GM19397 (cell line): ENCODE results near the gene SEC16A.

Experiments used
- ATAC-seq: cut with Tn5 transposase; IDR thresholded peaks from one replicate; pipeline ENCODE4 v1.9.1; 2021; ENCODE audit warnings: mild to moderate bottlenecking, moderate library complexity; ENCODE audit not compliant: unreplicated experiment

The SEC16A gene

DNA sequence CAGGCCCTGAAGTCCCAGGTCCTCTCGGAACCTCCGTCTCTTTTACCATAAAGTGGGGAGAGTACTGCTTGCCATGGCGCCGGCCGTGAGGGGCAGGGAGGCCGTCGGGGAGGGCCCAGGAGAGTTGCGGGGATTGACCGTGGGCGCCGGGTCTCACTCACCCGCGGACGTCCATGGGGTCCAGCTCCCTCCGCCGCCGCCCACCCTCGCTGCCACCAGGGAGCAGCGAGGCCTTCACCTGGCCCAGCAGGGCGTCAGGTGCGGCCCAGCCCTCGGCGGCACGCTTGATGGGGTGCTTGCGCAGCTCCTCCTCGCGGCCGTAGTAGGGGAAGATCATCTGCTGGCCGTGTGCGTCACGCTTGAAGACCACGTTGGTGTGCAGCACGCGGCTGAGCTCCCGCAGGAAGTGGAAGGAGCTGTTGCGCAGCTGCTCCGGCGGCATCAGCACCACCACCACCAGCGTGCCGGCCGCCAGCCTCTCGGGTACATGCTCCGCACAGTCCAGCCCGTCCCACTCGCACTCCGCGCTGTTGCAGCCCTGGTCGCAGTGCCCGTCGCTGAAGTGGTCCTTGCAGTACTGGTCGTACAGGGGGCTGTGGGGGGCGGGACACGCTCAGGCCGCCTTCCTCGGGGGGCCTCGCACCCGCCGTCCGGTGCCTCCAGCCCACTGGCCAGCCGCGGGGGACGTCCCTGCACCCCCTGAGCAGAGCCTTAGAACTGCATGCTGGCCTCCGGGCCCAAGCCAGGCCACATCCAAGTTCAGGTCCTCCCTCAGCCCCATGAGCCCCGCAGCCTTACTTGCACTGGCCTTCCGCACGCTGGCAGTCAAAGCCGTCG, 21.9 kb upstream of the SEC16A start:
- no peak for ATAC-seq

DNA sequence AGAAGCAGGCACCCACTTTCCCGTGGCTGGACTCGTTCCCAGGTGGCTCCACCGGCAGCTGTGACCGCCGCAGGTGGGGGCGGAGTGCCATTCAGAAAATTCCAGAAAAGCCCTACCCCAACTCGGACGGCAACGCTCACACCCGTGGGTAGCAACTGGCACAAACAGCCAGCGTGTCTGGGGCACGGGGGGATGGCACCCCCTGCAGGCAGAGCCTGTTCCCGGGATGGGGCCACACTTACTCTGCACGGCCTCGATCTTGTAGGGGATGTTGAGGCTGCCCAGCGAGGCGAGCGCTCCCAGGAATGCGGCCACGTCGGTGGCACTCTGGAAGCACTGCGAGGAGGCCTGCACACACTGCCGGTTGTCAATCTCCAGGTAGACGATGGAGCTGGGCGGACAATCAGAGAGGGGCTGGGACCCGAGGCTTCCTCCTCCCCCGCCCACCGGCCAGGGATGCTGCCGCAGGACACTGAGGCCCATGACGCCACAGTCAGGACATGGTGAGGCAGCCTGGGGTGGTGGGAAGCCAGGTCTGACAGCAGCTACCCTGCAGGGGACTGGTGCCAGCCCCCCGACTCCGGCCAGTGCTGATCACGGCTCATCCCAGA, 20.2 kb upstream of the SEC16A start:
- ATAC-seq = no peak

DNA sequence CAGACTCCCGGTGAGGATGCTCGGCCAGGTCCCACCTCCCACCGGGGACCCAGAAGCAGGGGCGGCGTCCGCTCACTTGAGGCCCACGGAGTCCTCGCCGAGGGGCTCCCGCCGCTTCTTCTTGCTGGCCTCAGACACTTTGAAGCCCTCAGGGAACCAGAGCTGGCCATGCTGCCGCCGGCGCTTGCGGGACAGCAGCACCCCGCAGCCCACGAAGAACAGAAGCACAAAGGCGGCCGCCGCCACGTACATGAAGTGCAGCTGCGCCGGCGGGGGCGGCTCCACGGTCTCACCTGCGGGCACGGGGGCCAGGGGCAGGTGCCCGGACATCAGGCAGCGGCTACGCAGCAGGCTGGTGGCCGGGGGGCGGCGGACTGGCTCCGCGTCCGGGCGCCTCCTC, 19.4 kb upstream of the SEC16A start:
- no peak for ATAC-seq

DNA sequence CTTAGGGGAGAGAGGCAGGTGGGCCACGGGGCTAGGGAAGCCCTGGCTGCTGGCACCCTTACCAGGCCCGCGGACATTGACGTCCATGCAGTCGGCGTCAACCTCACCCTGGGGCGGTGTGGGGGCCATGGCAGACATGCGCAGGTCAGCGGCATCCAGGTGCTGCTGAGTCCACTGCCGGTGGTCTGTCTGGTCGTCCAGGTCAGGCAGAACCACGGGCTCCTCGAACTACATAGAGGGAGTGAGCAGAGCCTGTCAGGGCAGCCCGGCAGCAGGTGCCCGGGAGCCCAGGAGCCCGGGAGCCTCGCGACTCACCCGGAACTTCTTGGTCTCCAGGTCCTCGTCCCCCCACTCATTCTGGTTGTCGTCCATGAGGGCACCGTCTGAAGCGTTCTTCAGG, 18.8 kb upstream of the SEC16A start:
- ATAC-seq = no peak

DNA sequence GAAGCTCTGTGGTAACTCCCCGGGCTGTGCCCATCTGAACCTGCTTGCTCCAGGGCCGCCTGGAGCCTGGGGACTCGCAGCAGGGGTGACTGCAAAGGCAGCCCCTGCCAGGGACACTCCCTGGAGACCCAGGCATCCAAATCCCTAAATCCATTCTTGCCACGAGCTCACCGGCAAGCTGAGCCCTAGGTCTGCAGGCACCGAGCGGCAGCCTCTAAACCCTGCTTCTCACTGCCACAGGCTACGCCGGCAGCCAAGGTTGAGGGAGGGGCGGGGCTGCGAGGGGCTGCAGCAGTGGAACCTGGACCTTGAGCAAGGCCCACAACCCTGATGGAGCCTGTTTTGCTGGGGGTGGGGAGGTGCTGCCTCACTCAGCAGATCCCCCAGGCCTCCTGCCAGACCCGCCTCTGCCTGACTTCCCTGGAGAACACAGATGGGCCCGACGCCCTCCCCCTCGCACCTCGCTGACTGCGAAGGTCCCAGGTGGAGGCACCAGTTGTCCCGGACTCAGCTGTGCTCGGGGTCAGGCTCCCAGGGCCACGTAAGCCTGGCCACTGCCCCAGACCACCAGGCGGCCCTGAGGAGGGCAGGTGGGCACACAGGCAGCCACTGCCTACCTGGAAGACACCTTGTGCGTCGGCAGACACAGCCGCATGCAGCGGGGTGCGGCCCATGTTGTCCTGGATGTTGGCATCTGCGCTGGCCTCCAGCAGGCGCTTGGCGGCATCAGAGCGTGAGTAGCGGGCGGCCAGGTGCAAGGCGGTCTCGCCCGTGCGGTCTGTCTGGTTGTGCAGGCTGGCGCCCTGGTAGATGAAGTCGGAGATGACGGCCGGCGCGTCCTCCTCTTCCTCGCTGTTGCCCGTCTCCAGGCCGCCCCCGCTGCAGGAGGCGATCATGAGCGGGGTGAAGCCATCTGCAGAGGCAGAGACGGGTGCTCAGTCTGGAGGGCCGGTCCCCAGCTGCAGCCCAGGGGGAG, 17.4 kb upstream of the SEC16A start:
- no peak for ATAC-seq

DNA sequence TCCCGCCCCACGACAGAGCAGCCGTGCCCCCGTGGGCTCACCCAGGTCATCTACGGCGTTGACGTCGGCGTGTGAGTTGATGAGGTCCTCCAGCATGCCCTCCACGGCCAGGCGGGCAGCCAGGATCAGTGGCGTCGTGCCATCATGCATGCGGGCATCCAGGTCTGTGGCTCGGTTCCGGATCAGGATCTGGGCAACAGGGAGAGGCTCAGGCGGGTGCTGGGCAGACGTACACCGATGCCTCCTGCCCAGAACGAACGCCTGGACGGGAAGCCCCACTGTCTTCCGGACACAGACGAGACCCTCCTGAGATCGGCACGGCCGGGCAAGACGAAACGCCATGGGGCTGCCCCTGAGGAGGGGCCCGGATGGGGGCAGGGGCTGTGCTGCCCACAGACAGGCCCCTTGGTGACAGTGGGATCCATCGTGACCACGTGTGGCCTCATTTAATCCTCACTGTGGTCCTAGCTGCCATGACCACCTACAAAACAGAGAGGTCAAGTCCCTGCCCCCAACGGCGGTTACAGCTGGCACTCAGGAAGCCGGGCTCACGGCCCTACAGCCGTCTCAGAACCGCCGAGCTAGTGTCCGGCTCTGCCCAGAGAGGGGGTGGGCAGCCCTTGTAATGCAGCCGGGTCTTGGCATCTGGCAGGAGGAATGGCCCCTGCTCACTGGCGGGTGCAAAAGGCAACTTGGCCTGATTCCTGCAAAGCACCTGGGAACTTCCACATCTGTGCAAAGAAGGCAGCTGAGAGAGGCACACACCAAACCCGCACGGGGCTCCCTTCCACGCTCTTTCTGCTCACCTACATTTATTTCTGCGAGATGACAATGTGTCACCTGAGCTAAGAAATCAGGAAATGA, 16.5 kb upstream of the SEC16A start:
- ATAC-seq = no peak

DNA sequence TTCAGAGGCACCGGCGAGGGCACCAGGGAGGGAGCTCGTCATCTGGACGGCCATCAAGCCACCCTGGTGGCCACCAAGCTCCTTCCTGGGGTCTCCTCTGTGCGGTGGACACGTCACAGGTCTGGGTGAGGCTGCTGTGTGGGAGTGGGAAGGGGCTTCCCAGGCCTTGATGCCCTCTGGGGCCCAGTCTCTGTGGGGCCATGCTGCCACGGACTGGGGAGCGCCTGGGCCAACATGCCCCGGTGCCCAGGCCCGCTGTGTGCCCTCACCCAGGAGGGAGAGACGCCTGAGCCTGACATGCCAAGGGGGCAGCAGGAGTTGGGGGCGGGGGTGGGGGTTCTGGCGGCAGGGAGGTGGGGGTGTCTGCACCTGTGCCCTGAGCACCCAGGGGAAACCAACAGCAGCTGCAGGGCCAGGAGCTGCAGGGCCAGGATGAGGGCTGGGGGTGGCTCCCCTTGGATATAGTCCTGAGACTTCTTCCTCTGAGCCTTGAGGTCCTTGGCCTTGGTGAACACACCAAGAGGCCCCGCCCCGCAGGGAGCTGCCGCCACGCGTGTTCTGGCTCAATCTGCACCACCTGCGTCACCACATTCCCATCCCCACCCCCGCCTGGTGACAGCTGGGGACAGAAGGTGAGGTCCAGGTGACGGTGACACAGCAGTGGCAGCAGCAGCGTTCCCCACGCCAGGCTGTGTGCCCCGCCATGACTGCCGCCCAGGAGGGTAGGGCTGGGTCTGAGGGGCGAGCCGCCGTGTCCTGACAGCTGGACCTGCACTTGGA, 15.3 kb upstream of the SEC16A start:
- ATAC-seq = no peak

DNA sequence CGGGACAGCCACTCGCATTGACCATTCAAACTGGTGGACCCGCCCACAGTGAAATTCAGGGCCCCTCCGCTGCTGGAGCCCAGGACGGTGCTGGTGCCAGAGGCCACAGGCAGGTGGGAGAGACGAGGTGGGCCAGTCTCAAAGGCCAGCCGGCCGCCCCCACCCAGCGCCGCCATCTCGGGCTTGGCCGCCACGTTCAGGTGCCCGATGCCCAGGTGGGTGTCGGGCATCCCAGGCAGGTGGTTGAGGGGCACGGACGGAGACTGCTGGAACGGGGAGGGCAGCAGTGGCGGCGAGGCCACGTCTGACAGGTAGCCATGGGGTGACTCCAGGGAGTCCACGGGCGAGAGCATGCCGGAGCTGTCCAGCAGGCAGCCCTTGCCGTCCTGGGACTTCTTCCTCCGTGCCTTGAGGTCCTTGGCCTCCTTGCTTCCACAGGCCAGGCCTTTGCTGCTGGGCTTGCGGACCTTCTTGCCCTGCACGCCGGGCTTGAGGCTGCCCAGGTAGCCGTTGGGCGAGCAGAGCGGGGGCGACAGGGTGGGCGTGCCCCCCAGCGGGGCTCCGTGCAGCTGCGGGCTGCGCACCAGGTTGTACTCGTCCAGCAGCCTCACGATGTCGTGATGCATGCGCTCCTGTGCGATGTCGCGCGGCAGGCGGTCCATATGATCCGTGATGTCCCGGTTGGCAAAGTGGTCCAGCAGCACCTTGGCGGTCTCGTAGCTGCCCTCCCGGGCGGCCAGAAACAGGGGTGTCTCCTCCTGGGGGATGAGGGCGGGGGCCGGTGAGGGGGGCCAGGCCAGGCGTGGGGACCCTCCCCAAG, 14.2 kb upstream of the SEC16A start:
- no peak for ATAC-seq

DNA sequence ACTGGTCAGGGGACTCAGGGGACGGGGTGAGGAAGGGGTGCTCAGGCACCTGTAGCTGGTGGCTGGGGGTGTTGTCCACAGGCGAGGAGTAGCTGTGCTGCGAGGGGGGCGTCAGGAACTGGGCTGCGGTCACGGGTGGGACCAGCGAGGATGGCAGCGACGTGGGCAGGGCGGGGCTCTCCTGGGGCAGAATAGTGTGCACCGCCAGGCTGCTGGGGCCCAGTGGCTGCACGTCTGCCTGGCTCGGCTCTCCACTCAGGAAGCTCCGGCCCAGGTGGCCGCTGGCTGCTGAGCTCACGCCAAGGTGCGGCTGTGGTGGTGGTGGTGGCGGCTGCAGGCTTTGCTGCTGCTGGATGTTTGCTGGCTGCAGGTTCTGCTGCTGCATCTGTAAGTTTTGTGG, 13.3 kb upstream of the SEC16A start:
- no peak for ATAC-seq

DNA sequence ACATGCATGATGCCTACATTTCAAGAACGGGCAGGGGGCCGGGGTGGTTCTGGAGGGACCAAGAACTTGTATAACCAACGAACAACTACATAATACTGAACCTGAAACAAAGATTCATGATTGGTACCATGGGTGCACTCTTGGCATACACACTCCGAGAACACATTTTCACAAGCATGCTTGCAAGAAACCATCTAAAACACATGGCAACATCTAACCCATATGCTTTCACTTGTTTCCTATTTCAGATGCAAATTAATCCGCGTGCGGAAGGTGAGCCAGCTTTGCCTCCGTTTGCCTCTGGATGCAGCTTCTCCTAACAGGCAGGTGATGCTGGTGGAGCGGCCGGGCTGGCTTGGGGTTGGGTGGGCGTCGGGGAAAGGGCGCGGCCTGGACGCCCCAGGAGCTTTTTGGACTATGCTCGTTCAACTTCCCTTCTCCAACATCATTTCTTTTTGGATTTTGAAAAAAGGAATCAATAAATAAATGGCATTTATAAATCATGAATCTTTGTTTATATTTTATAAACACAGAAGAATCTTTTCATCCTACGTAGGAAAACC, 12.5 kb upstream of the SEC16A start:
- ATAC-seq = no peak

DNA sequence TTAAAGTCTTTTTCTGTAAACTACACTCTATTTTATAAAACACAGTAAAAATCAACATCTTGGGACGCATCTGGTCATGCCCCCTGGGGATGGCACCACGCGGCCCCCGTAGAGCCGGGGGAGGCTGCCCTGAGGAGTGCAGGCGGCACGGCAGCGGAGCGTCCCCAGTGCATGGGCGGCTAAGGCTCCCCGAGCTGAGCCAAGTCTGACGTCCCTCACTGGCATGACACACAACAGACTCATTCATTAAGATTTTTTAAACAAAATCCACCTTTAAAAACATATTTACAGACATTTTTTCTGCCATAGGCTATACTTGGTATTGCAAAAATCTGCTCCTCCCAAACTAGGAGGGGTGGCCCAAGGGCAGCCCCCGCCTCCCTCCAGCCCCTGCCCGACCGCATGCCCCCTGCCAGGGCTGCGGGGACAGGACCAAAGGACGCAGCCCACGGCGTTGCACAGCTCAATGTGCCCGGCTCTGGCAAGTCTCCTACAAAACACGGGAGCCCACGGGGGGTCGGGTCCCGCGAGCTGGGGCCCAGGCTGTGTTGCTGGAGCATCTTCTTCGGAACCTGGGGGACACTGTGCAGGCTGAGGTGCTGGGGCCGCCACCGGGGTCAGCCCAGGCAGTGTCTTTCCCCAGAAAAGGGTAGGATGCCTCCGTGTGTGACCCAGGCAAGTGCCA, 11.8 kb upstream of the SEC16A start:
- ATAC-seq = no peak

DNA sequence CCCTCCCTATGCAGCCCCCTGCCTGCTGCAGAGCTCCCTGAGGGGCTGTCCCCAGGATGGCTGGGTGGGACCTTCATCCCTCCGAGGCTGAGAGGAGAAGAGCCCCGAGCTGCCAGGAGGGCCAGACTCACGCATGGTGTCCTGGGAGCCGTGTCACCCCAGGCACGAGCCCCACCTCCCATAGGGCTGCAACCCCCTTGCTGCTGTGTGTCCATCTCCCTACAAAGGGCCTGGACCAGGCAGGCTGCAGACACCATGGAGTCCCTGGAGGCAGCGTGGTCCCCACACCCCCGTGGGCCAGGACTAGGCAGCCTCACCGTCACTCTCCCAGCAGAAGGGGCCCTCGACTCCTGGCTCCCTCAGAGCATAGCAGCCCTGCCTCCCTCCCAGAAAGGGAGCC, 11.2 kb upstream of the SEC16A start:
- no peak for ATAC-seq

DNA sequence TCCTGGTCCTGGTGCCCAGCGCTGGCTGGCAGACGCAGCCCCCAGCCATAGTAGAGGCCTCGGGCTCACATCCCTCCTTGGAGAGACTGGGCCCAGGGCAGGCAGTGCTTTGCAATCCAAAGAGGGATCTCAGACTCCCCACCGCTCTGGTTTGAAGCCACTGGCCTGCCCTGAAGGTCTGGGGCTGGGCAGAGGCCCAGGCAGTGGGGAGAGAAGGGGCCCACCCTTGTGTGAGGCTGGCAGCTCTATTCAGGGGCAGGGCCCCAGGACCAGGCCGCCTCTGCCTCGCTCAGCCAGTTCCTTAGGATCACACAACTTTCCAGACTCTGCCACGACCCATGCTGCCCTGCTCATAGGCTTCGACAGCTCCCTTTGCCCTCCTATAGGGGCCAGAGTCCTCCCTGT, 10.7 kb upstream of the SEC16A start:
- no peak for ATAC-seq

DNA sequence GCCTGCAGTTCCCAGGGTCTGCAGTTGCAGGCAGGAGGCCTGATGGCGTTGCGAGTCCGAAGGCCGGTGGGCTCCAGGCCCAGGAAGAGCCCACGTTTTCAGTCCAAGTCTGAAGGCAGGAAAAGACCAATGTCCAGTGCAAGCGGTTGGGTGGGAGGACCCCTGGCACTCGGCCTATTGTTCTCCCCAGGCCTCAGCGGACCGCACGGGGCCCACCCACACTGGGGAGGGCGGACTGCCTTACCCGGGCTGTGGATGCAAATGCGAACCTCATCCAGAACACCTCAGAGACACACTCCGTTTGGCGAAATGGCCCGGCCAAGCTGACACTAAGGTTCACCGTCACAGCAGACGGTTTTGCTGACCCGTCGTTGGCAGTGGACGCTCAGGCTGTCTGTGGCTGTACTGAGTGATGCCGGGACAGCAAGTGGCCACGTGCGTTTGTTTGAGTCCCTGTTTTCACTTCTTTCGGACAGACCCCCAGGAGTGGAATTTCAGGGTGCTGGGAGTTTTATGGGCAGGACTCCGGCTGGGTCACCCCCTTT, 10.2 kb upstream of the SEC16A start:
- no peak for ATAC-seq

DNA sequence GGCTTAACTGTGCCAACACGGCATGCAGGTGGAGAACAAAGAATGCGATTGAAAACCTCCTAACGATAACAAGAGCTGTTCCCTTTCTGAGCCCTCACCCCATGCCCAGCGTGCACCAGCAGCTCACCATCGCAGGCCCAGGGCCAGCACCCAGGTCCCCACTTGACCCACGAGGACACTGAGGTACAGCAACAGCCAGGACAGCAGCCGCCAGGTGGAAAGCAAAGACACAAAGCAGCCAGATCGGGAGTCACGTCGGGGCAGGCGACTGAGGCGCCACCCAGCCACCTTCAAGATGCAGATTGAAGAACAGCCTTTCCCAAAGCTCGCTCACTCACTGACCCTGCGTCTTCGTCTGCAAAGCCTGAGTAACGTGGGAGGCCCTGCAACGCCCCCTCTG, 6.9 kb upstream of the SEC16A start:
- no peak for ATAC-seq

DNA sequence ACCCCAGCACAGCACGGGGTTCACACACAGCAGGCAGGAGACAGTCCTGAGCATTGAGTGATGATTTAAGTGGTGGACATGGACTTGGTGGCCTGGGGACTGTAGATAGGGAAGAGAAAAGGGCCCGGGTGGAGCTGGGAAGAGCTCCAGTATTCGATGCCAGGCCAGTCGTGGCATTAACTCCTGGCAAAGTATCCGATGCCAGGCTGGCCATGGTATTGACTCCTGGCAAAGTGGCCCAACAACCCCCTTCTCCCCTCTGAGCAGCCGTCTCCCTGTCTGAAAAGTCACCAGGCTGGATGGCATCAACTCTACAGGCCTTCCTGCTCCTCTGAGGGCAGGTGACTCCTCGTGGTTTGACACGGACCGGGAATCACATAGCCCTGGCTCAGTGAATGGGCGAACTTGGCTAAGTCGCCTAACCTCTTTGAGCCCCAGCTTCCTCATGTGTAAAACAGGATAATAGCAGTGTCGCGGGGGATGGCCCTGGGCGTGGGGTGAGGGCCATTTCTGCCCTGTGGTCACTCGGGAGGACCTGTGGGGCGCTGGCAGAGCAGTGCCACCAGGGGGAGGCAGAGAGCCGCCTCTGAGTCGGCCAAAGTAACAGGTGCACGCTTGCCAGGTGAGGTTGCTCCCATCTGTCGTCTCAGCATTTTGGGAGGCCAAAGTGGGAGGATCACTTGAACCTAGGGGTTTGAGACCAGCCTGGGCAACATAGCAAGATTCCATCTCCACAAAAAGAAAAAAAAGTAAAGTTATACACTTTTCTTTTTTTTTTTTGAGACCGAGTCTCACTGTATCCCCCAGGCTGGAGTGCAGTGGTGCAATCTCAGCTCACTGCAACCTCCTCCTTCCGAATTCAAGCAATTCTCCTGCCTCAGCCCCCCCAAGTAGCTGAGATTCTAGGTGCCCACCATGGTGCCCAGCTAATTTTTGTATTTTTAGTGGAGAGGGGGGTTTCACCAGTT, 5.7 kb upstream of the SEC16A start:
- ATAC-seq = no peak

DNA sequence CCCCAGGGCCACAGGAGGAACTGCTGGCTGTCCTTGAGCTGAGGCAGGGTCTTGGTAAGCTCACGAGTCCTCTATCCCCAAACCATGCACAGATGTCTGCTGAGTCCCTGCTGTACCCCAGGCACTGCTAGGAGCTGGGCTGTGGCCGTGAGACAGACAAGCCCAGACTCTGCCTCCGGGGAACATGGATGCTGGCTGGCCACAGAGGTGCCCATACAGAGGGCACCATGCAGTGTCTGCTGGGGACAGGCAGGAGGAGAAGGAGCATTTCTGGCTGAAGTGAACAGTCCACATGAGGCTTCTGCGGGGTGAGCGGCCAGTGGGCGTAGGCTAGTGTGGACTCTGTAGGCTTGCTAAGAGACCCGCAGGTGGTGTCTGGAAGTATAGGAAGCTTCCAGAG, 4.8 kb upstream of the SEC16A start:
- ATAC-seq = no peak
